ENCODE measurements around the gene NRCAM.

- TF ChIP-seq CTCF (IDR thresholded peaks at IDR 0.05) (no peak), ESRRA (CRISPR knock-in tag; IDR thresholded peaks at IDR 0.05; ENCODE audit: borderline replicate concordance) (no peak), MXD4 (CRISPR knock-in tag; IDR thresholded peaks at IDR 0.05; ENCODE audit: borderline replicate concordance) (no peak), MAX (CRISPR knock-in tag; IDR thresholded peaks at IDR 0.05) (no peak), ATF3 (CRISPR knock-in tag; conservative IDR thresholded peaks at IDR 0.05) (no peak), ZNF138 (CRISPR knock-in tag; conservative IDR thresholded peaks at IDR 0.05) (no peak), E2F1 (CRISPR knock-in tag; IDR thresholded peaks at IDR 0.05) (no peak), USF1 (CRISPR knock-in tag; IDR thresholded peaks at IDR 0.05) (no peak), NFE2L1 (CRISPR knock-in tag; IDR thresholded peaks at IDR 0.05) (no peak), SMAD3 (CRISPR knock-in tag; IDR thresholded peaks at IDR 0.05; ENCODE audit: borderline replicate concordance) (no peak)
Observed at GRCh38 chr7:108232076-108232475, 224.2 kb downstream of the NRCAM start.
